NCI-H460 (cell line): ENCODE data around the gene DOCK1. TPM values are rescaled to one million over a fixed set of nuclear protein-coding genes. Genes with fewer than 3 reads are reported as not detected.

Source experiments
- DNase-seq: peaks from one replicate; pipeline ENCODE4 v3.0.0-alpha.2; 2016; ENCODE audit warnings: low read depth; ENCODE audit errors: extremely low read depth
- total RNA-seq: library from RNA; depleted of rRNA; stranded (reverse); fragments of >200 nt; shearing (Covaris generic); gene quantifications from 2 replicates; pipeline ENCODE4 v1.2.3, GENCODE V29; 2014

Gene DOCK1
- total RNA-seq, 1 experiment from 2014 or later = 32.3 TPM

- no peak for DNase-seq
These were observed 92.8 kb downstream of the DOCK1 start for GRCh38 chr10:126997801-126998590.

GRCh38 chr10:127000598-127000997, 95.4 kb downstream of the DOCK1 start:
- DNase-seq = no peak

GRCh38 chr10:127003032-127003685, 97.9 kb downstream of the DOCK1 start:
- no peak for DNase-seq

- no peak for DNase-seq
These were observed 101.2 kb downstream of the DOCK1 start for GRCh38 chr10:127006453-127006852.

- DNase-seq = no peak
These were observed 104.1 kb downstream of the DOCK1 start for GRCh38 chr10:127009366-127009765.

GRCh38 chr10:127011174-127011573, 105.9 kb downstream of the DOCK1 start:
- no peak for DNase-seq

GRCh38 chr10:127012071-127012768, 107.0 kb downstream of the DOCK1 start:
- DNase-seq = no peak

GRCh38 chr10:127012769-127013152, 107.5 kb downstream of the DOCK1 start:
- no peak for DNase-seq

- DNase-seq = no peak
These were observed 108.0 kb downstream of the DOCK1 start for GRCh38 chr10:127013211-127013656.

- DNase-seq = no peak
These were observed 108.7 kb downstream of the DOCK1 start for GRCh38 chr10:127013691-127014473.

- no peak for DNase-seq
These were observed 109.4 kb downstream of the DOCK1 start for GRCh38 chr10:127014671-127015070.

GRCh38 chr10:127015373-127015772, 110.1 kb downstream of the DOCK1 start:
- DNase-seq = no peak

GRCh38 chr10:127016331-127016730, 111.1 kb downstream of the DOCK1 start:
- no peak for DNase-seq

- no peak for DNase-seq
These were observed 112.5 kb downstream of the DOCK1 start for GRCh38 chr10:127017541-127018297.

GRCh38 chr10:127018298-127018650, 113.0 kb downstream of the DOCK1 start:
- no peak for DNase-seq

GRCh38 chr10:127018766-127019165, 113.5 kb downstream of the DOCK1 start:
- no peak for DNase-seq

- no peak for DNase-seq
These were observed 115.0 kb downstream of the DOCK1 start for GRCh38 chr10:127020260-127020659.

GRCh38 chr10:127021801-127022200, 116.6 kb downstream of the DOCK1 start:
- DNase-seq = no peak

- no peak for DNase-seq
These were observed 119.6 kb downstream of the DOCK1 start for GRCh38 chr10:127024685-127025435.
